Measurements from ENCODE around the gene ADGRL3.

DNA sequence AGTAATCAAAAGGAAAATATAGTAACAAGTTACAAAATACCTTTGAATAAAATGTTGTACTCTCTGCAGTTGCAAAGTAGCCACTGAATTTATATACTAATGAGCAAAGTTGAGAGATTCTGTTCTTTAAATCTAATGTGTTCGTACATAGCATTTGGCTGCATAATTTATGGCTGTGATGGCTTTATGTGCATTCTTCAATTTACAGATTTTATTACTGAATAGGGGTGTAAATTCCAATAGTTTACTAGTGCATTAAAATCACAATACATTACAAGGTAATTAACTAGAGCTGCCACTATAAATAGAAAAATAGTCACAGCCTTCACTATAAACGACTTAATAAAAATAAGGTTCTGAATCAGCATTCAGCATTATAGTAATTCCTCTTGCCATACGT lies 620.0 kb downstream of the ADGRL3 start:
- TF ChIP-seq CTCF (conservative IDR thresholded peaks at IDR 0.05 in 1 of 2, IDR thresholded peaks at IDR 0.05 in 1 of 2; ENCODE audit: low read depth in 1 of 2, low read length in 2 of 2), result no peak
- TF ChIP-seq EZH2 (IDR thresholded peaks at IDR 0.05; ENCODE audit: low read length, missing control alignments), result no peak
